ENCODE results near the gene TTC23. TPM values are rescaled to one million over a fixed set of nuclear protein-coding genes. Genes with fewer than 3 reads are reported as not detected.

The TTC23 gene
- total and polyA plus RNA-seq, 9 of the 15 experiments (the other 6 are each of a cell fraction or from before 2014, with no cell fraction given): 0.41 to 4.5 (median 2.5) TPM

- POLR2A ChIA-PET: no interaction called here
- DNase-seq (ENCODE audit: extremely low read depth in 1 of 4, low spot score in 3 of 4) (no peak), ATAC-seq (no peak), FAIRE-seq (no peak)
- in situ Hi-C loops (cut with MboI) (no loop called here), intact Hi-C loops (cut with micrococcal nuclease) (no loop called here)
- peaks cover 0 to 7% of the 10 kb centered on the region in 2 experiments; a peak in 1 of 5 replicates for H3K27me3 ChIP-seq (ENCODE audit: control insufficient read depth in 2 of 2, insufficient read depth in 2 of 2, low read length in 2 of 2)
- no peak overlapping the region for H3K4me2 ChIP-seq (ENCODE audit: insufficient read depth, low read length)
- WGBS (ENCODE audit: insufficient coverage, low coverage, missing lambda C conversion rate): 8% methylated on average over 3 of the region's 3 CpGs
- TF ChIP-seq MTF1 (CRISPR knock-in tag; IDR thresholded peaks at IDR 0.05; ENCODE audit: borderline replicate concordance) (no peak), ADNP (tag; IDR thresholded peaks at IDR 0.05) (no peak), UBTF (IDR thresholded peaks at IDR 0.05; ENCODE audit: borderline replicate concordance in 1 of 2, low read depth in 2 of 2, low read length in 2 of 2) (no peak), TCFL5 (CRISPR knock-in tag; conservative IDR thresholded peaks at IDR 0.05) (no peak), ZBTB8A (IDR thresholded peaks at IDR 0.05; ENCODE audit: partially characterized antibody) (no peak), ARID1B (IDR thresholded peaks at IDR 0.05) (no peak), ZBTB2 (IDR thresholded peaks at IDR 0.05) (no peak)
- TF ChIP-seq, protein P1, sequence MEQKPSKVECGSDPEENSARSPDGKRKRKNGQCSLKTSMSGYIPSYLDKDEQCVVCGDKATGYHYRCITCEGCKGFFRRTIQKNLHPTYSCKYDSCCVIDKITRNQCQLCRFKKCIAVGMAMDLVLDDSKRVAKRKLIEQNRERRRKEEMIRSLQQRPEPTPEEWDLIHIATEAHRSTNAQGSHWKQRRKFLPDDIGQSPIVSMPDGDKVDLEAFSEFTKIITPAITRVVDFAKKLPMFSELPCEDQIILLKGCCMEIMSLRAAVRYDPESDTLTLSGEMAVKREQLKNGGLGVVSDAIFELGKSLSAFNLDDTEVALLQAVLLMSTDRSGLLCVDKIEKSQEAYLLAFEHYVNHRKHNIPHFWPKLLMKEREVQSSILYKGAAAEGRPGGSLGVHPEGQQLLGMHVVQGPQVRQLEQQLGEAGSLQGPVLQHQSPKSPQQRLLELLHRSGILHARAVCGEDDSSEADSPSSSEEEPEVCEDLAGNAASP (IDR thresholded peaks at IDR 0.05): no peak
- TF ChIP-seq, protein P2, sequence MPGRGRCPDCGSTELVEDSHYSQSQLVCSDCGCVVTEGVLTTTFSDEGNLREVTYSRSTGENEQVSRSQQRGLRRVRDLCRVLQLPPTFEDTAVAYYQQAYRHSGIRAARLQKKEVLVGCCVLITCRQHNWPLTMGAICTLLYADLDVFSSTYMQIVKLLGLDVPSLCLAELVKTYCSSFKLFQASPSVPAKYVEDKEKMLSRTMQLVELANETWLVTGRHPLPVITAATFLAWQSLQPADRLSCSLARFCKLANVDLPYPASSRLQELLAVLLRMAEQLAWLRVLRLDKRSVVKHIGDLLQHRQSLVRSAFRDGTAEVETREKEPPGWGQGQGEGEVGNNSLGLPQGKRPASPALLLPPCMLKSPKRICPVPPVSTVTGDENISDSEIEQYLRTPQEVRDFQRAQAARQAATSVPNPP (IDR thresholded peaks at IDR 0.05; ENCODE audit: borderline replicate concordance, insufficient read depth, insufficient read length): no peak
- TF ChIP-seq, protein P3, sequence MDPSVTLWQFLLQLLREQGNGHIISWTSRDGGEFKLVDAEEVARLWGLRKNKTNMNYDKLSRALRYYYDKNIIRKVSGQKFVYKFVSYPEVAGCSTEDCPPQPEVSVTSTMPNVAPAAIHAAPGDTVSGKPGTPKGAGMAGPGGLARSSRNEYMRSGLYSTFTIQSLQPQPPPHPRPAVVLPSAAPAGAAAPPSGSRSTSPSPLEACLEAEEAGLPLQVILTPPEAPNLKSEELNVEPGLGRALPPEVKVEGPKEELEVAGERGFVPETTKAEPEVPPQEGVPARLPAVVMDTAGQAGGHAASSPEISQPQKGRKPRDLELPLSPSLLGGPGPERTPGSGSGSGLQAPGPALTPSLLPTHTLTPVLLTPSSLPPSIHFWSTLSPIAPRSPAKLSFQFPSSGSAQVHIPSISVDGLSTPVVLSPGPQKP (CRISPR knock-in tag; IDR thresholded peaks at IDR 0.05): no peak
- H2AFZ ChIP-seq (ENCODE audit: low read depth, low read length): no peak overlapping the region
- no peaks in the 10 kb centered on the region for H3K36me3 ChIP-seq (ENCODE audit: control insufficient read depth, insufficient read depth, low read length)
- no peaks in the 10 kb centered on the region for H3K4me1 ChIP-seq (replicated peaks in 1 of 2; ENCODE audit: control insufficient read depth in 2 of 2, insufficient read depth in 2 of 2, low read length in 2 of 2)
- BruUV-seq (replicated peaks): no TSS peak
- no peak overlapping the region for H3K4me3 ChIP-seq
- H3K9me1 ChIP-seq (ENCODE audit: control insufficient read depth, insufficient read depth, low read length): no peaks in the 10 kb centered on the region
- no peak overlapping the region for H3K27ac ChIP-seq (ENCODE audit: extremely low read depth, low read depth, low read length)
- CTCF ChIA-PET (ENCODE audit: low intra/inter-chr PET ratio): no interaction called here
- H3K9me3 ChIP-seq (replicated peaks; ENCODE audit: control insufficient read depth, insufficient read depth, low read depth, low read length): no peaks in the 10 kb centered on the region
- no peaks in the 10 kb centered on the region for H3K79me2 ChIP-seq (ENCODE audit: control insufficient read depth, insufficient read depth, low read length)
- no peaks in the 10 kb centered on the region; the same call in 1 of the 2 replicates for H4K20me1 ChIP-seq (replicated peaks; ENCODE audit: control insufficient read depth, insufficient read depth, low read length)
- no peak overlapping the region for H3K9ac ChIP-seq (ENCODE audit: insufficient read depth in 1 of 2, low read depth in 2 of 2, low read length in 2 of 2)
These were observed 84.2 kb downstream of the TTC23 start for GRCh38 chr15:99165020-99165790.

All from K562 (cell line).